ENCODE measurements around the gene ZNF232.
"Not testable (repeated sequence)": the region's sequence is repeated elsewhere in the genome, so short reads cannot be mapped to it uniquely, and the experiment has no call there.

ZNF232 gene

GRCh38 chr17:5135726-5136579 lies 24.3 kb upstream of the ZNF232 start:
- TF ChIP-seq CTCF (IDR thresholded peaks at IDR 0.05) = no peak
- DNase-seq = no peak
- H3K27me3 Mint-ChIP-seq (ENCODE audit: low read depth, poor library complexity) = peaks cover 4% of the 10 kb centered on the region

GRCh38 chr17:5135131-5135712 lies 23.5 kb upstream of the ZNF232 start:
- not testable (repeated sequence) for H3K27ac Mint-ChIP-seq; H3K4me1 Mint-ChIP-seq; DNase-seq; H3K27me3 Mint-ChIP-seq (ENCODE audit: low read depth, poor library complexity); H3K9me3 Mint-ChIP-seq; H3K36me3 Mint-ChIP-seq (ENCODE audit: low read depth); H3K4me3 Mint-ChIP-seq

More at GRCh38 chr17:5135726-5136579, 24.3 kb upstream of the ZNF232 start:
- no peaks in the 10 kb centered on the region for H3K36me3 Mint-ChIP-seq (ENCODE audit: low read depth)
- no peak overlapping the region for H3K4me3 Mint-ChIP-seq
- no peaks in the 10 kb centered on the region for H3K9me3 Mint-ChIP-seq
- H3K27ac Mint-ChIP-seq = no peak overlapping the region
- peaks cover 7% of the 10 kb centered on the region for H3K4me1 Mint-ChIP-seq

GRCh38 chr17:5134571-5134970 lies 22.9 kb upstream of the ZNF232 start:
- H3K36me3 Mint-ChIP-seq (ENCODE audit: low read depth); H3K27me3 Mint-ChIP-seq (ENCODE audit: low read depth, poor library complexity); H3K9me3 Mint-ChIP-seq; DNase-seq; H3K4me3 Mint-ChIP-seq; H3K27ac Mint-ChIP-seq; H3K4me1 Mint-ChIP-seq: not testable (repeated sequence)

GRCh38 chr17:5133961-5134360 lies 22.3 kb upstream of the ZNF232 start:
- H3K36me3 Mint-ChIP-seq (ENCODE audit: low read depth); H3K4me3 Mint-ChIP-seq; H3K4me1 Mint-ChIP-seq; DNase-seq; H3K9me3 Mint-ChIP-seq; H3K27me3 Mint-ChIP-seq (ENCODE audit: low read depth, poor library complexity); H3K27ac Mint-ChIP-seq: not testable (repeated sequence)

- Mint-ChIP-seq H3K4me3 (no peak overlapping the region), H3K36me3 (ENCODE audit: low read depth) (no peaks in the 10 kb centered on the region), H3K27me3 (ENCODE audit: low read depth, poor library complexity) (peaks cover 4% of the 10 kb centered on the region), H3K27ac (no peak overlapping the region), H3K4me1 (peaks cover 4% of the 10 kb centered on the region), H3K9me3 (no peaks in the 10 kb centered on the region)
- no peak for TF ChIP-seq CTCF (IDR thresholded peaks at IDR 0.05)
- DNase-seq = no peak
Observed at GRCh38 chr17:5133311-5133710, 21.6 kb upstream of the ZNF232 start.

GRCh38 chr17:5132503-5133225 lies 21.0 kb upstream of the ZNF232 start:
- H3K27me3 Mint-ChIP-seq (ENCODE audit: low read depth, poor library complexity); H3K36me3 Mint-ChIP-seq (ENCODE audit: low read depth); H3K27ac Mint-ChIP-seq; H3K4me3 Mint-ChIP-seq; H3K4me1 Mint-ChIP-seq; DNase-seq; H3K9me3 Mint-ChIP-seq: not testable (repeated sequence)

- not testable (repeated sequence) for H3K4me1 Mint-ChIP-seq; DNase-seq; H3K36me3 Mint-ChIP-seq (ENCODE audit: low read depth); H3K4me3 Mint-ChIP-seq; H3K9me3 Mint-ChIP-seq; H3K27ac Mint-ChIP-seq
- H3K27me3 Mint-ChIP-seq (ENCODE audit: low read depth, poor library complexity) = peaks cover 13% of the 10 kb centered on the region
Observed at GRCh38 chr17:5131799-5132502, 20.3 kb upstream of the ZNF232 start.

- H3K36me3 Mint-ChIP-seq (ENCODE audit: low read depth) = no peaks in the 10 kb centered on the region
- TF ChIP-seq CTCF (IDR thresholded peaks at IDR 0.05) = no peak
- DNase-seq = no peak
- peaks cover 14% of the 10 kb centered on the region for H3K27me3 Mint-ChIP-seq (ENCODE audit: low read depth, poor library complexity)
- no peak overlapping the region for H3K27ac Mint-ChIP-seq
- H3K4me3 Mint-ChIP-seq = no peak overlapping the region
- H3K9me3 Mint-ChIP-seq = no peaks in the 10 kb centered on the region
- peaks cover 5% of the 10 kb centered on the region for H3K4me1 Mint-ChIP-seq
Observed at GRCh38 chr17:5131146-5131715, 19.6 kb upstream of the ZNF232 start.

- DNase-seq; H3K4me1 Mint-ChIP-seq; H3K9me3 Mint-ChIP-seq; H3K36me3 Mint-ChIP-seq (ENCODE audit: low read depth); H3K4me3 Mint-ChIP-seq; H3K27ac Mint-ChIP-seq: not testable (repeated sequence)
- H3K27me3 Mint-ChIP-seq (ENCODE audit: low read depth, poor library complexity) = peaks cover 20% of the 10 kb centered on the region
Observed at GRCh38 chr17:5130687-5131086, 19.0 kb upstream of the ZNF232 start.

- H3K4me1 Mint-ChIP-seq; DNase-seq; H3K36me3 Mint-ChIP-seq (ENCODE audit: low read depth); H3K4me3 Mint-ChIP-seq; H3K9me3 Mint-ChIP-seq; H3K27ac Mint-ChIP-seq: not testable (repeated sequence)
- peaks cover 24% of the 10 kb centered on the region for H3K27me3 Mint-ChIP-seq (ENCODE audit: low read depth, poor library complexity)
Observed at GRCh38 chr17:5130261-5130660, 18.6 kb upstream of the ZNF232 start.

Data from nephron progenitor cell (in vitro differentiated cells).